CD4-positive, alpha-beta T cell treated with Interleukin-6 for 4 hours (primary cell): Measurements from ENCODE around the gene ARID1B.
A peak's percentile ranks its signal among the peaks of the same experiment; 100 is the strongest.

ENCODE experiments used
- DNase-seq: peaks from one replicate; pipeline ENCODE4 v3.0.0-alpha.2; 2020; ENCODE audit warnings: mixed read lengths

Gene ARID1B

DNA sequence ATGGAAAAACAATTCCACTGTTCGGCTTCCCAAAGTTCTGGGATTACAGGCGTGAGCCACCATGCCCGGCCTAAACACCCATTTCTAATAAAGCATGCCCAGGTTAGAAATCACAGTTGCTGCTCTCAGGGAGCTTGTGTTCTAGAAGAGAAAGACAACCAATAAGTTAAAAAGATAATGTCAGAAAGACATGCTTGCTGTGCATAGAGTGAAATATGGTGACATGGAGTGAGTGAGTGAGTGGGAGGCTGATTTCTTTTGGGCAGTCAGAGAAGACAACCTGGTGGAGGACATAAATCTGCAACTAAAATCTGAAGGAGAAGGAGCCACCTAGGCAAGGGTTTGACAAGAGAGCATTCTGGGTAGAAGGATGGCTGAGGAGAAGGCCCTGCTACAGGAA, 222.6 kb downstream of the ARID1B start:
- DNase-seq = no peak

- no peak for DNase-seq
Measured at GRCh38 chr6:157001716-157002115, 224.5 kb downstream of the ARID1B start.

- DNase-seq = no peak
Measured at GRCh38 chr6:157002774-157003173, 225.6 kb downstream of the ARID1B start.

- no peak for DNase-seq
Measured at GRCh38 chr6:157005940-157006339, 228.8 kb downstream of the ARID1B start.

GRCh38 chr6:157008568-157008967, 231.4 kb downstream of the ARID1B start:
- no peak for DNase-seq

DNA sequence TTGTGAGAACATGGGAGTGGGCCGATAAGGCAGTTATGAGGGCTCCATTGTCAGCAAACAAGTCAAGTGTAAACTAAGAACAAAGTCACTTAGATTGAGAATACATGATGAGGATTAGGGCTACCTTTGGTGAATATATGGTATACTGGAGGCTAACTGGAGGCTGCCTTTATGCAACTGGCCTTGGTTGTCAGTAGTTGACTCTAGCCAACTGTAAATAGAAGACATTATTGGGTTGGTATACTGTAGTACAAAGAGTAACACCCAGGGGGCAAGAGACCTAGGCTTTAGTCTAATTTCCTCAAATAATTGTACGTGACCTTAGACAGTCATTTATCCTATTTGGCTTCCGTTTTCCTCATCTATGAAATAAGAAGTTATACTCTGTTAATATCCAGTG, 235.2 kb downstream of the ARID1B start:
- DNase-seq = no peak

GRCh38 chr6:157013649-157014304, 236.6 kb downstream of the ARID1B start:
- DNase-seq = no peak

- no peak for DNase-seq
Measured at GRCh38 chr6:157014871-157015270, 237.7 kb downstream of the ARID1B start.

DNA sequence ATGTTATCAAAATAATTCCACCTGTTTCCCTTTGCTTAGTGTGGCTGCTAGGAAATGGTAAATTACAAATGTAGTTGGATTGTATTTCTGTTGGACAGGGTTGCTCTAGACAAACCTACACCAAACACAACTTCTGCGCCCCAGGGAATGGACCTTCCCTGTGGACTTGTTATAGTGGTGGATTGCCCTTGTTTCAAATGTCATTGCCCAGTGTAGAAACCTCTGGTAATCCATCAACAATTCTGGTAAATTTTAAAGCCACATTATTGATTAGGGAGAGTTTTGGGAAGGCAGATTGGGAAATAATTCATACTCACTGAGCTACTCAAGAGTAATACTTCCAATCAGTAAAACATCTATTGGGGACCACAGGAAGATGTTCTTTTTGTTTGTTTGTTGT, 239.8 kb downstream of the ARID1B start:
- no peak for DNase-seq

- no peak for DNase-seq
Measured at GRCh38 chr6:157017861-157018260, 240.7 kb downstream of the ARID1B start.

GRCh38 chr6:157019115-157019641, 242.0 kb downstream of the ARID1B start:
- no peak for DNase-seq

GRCh38 chr6:157019733-157020132, 242.6 kb downstream of the ARID1B start:
- no peak for DNase-seq

DNA sequence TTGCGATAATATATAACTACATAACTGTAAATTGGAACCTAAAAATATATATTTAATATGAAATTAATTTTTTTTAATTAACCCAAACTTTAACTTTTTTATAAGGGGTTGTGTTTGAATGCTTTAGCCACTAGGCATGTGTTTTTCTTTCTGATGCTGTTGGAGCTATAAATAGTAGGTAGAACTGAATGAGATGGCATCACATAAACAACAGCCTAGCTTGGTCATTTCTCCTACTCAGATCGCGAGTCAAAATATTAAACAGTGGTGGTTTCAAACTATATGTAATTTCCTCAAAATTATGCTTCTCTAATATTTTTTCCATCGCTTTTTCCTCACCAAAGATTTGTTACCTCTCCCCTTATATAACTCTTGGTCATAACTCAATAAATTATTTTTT, 243.2 kb downstream of the ARID1B start:
- no peak for DNase-seq

GRCh38 chr6:157020881-157021343, 243.7 kb downstream of the ARID1B start:
- peak; percentile 70 for DNase-seq

- DNase-seq = peak; percentile 92
Measured at GRCh38 chr6:157021344-157021992, 244.3 kb downstream of the ARID1B start.

DNA sequence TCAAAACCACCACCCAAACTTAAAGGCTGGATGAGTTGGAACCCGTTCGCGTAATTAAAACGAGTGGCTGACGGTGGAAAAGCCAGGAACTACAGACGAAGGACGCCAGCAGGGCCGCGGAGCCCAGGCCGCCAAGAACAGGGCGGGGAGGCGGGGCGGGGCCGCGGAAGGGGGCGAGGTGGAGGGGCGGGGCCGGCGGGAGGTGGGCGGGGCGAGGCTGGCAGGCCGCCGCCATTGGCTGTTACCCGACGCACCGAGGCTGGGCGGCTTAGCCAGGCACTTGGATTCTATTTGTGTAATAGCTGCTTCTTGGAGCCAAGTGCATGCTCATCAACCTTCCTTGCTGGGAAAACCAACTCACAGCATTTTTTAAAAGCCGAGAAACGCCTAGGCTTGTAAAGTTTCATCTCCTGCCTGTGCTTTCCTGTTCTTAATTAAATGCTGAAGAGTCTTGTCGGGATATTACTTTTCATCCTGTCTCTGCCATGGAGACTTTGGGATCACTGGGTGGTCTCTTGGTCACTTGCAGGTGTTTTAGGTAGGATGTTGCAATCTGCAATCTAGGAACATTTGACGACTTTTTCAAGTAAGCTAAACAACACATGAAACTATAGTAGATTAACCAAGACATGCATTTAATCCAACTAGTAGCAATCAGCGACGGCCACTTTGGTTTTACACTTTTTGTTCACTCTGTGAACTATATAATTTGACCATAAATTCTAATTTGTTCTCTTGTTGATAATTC, 245.0 kb downstream of the ARID1B start:
- DNase-seq = peak; percentile 91

- no peak for DNase-seq
Measured at GRCh38 chr6:157023958-157024357, 246.8 kb downstream of the ARID1B start.

DNA sequence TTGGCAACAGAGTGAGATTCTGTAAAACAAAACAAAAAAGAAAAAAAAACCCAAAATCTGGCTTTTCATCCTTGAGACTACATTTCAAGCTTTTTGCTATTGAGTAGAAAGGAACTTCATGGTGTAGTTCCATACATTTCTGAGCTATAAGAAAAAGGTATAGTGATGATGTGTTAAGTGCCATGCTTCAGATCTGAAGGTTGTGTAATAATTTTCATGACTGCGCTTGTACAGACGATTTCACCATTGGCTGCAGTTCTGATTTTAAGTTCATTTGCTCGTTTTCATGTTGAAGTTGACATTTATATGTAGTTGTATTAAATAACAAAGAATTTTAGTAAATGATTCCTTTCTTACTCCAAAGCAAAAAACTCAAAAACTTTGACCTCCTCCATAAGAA, 247.6 kb downstream of the ARID1B start:
- DNase-seq = no peak

- DNase-seq = no peak
Measured at GRCh38 chr6:157025437-157025836, 248.3 kb downstream of the ARID1B start.

DNA sequence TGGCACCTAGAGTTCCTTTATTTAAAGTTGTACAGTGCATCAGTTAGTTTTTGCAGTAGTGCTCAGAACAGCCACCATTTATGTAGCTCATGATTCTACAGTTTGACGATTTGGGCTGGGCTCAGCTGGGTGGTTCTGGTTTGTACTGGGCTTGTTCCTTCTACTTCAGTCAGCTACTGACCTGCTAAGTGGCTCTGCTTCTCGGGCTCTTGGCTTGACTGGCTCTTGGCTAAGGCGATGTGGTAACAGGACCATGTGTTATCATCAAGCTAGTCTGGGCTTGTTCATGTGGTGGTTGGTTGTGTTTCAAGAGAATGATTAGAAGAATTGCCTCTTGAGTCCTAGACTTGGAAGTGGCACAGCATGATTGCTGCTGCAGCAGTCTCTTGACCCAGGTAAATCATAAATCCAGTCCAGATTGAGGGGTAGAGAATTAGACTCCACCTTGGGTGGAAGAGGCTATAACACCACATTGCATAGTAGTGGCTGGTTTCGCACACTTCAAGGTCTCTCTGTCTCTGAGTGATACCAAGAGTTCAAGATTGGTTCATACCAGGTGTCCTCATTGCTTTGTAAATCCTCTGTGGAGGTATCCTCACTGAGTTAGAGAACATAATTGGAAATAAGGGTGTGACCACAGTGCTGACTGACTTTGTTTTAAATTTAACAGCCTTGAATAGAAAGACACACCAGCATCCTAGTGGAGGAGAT, 253.0 kb downstream of the ARID1B start:
- DNase-seq = no peak

DNA sequence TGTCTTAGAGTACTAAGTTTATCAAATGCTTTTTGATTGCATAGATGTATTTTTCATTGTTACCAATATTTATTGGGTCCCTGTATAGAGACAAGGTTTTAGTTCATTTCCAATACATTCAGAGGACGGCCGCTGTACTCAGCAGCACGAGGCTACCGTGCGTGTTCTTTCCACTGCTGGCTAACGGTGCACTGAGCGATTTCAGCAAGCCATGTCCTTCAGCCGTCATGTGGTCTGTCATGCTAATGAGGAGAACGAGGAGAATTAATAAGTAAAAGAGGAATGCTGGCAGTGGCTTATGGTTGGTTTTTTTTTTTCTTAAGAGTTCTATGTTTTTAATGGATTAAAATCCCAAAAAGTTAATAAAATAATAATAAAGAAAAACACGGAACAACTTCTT, 253.6 kb downstream of the ARID1B start:
- DNase-seq = no peak

DNA sequence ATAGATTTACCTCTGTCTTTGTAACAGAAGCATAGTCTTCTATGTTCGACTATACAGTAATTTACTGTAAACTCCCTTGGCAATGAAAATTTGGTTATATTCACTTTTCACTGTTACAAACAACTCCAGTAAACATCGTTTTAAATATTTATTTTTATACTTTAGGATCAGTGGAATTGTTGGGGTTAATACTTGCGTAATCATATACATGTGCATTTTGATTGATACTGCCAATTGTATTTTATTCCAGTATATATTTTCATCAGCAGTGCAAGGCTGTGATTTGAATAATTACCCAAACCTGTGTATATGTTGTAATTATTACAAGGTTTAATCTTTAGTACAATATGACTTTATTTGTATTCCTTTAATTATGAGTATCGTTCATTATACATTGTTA, 255.7 kb downstream of the ARID1B start:
- DNase-seq = no peak
